GM18907 (cell line): ENCODE measurements around the gene BCAR1.

Experiments
- ATAC-seq: cut with Tn5 transposase; IDR thresholded peaks from one replicate; pipeline ENCODE4 v1.9.1; 2021; ENCODE audit warnings: mild to moderate bottlenecking, moderate library complexity; ENCODE audit not compliant: unreplicated experiment

BCAR1 gene

DNA sequence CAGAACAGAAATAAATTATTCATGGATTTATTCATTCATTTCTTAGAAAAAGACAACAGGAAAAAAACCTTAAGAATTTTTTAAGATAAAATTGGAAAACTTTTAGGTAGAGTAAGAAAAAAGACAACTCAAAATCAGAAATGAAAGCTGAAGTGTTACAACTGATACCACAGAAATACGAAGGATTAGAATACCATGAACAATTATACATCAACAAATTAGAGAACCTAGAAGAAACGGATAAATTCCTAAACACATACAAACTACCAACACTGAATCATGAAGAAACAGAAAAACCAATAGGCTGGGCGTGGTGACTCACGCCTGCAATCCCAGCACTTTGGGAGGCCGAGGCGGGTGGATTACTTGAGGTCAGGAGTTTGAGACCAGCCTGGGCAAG is 72.2 kb downstream of the BCAR1 start:
- no peak for ATAC-seq
